A549 (cell line): ENCODE data around the gene RAPGEF4. TPM values are rescaled to one million over a fixed set of nuclear protein-coding genes. Genes with fewer than 3 reads are reported as not detected.
A peak's percentile ranks its signal among the peaks of the same experiment; 100 is the strongest.

Experiments
- ATAC-seq, 2 experiments: fragments of 200-7000 bp in 1 of 2; fragments of >200 bp in 1 of 2; cut with Nextera tagmentation in 1 of 2; cut with Tn5 transposase in 1 of 2; 3 replicates each; pipeline versions ENCODE4 v1.8.0 to v1.9.1; 2018 to 2020; ENCODE audit warnings: mild to moderate bottlenecking in 1 of 2, moderate library complexity in 1 of 2
- CTCF ChIA-PET: fragments of 300-600 bp; sonication (Branson Sonifier 250); formaldehyde crosslinking; extraction: SDS; loops from one replicate; lab custom pipeline; 2021; ENCODE audit warnings: antibody characterized with exemption, inconsistent platforms; lab: Yijun Ruan, JAX
- POLR2A ChIA-PET: fragments of 350-600 bp; formaldehyde crosslinking; extraction: SDS; loops from one replicate; lab custom pipeline; 2021; ENCODE audit warnings: antibody characterized with exemption, inconsistent platforms; lab: Yijun Ruan, JAX
- DNase-seq, 2 experiments: peaks; one replicate each; pipeline versions ENCODE4 v3.0.0 to v3.0.0-alpha.2; 2011 to 2016; ENCODE audit warnings: low read depth in 1 of 2, low spot score in 1 of 2
- FAIRE-seq: peaks from 2 replicates; lab custom pipeline; 2011; peaks lifted over from hg19 to GRCh38; lab: Jason Lieb, UNC
- H3K27ac ChIP-seq, 2 experiments: fragments of >200 bp; sonication (Bioruptor Twin); formaldehyde crosslinking; 3 replicates each; pipeline ENCODE4 v1.5.1; 2016 to 2017
- H3K4me1 ChIP-seq: fragments of >200 bp; sonication (Bioruptor Twin); formaldehyde crosslinking; 3 replicates; pipeline ENCODE4 v1.6.1; 2016
- H3K4me2 ChIP-seq: fragments of >200 bp; sonication (Bioruptor Twin); formaldehyde crosslinking; 3 replicates; pipeline ENCODE4 v1.6.1; 2016
- H3K4me3 ChIP-seq: fragments of >200 bp; sonication (Bioruptor Twin); formaldehyde crosslinking; 3 replicates; pipeline ENCODE4 v1.5.1; 2016
- H3K9me3 ChIP-seq: fragments of >200 bp; sonication (Bioruptor Twin); formaldehyde crosslinking; 3 replicates; pipeline ENCODE4 v1.6.1; 2016
- FOSL2 ChIP-seq, 2 experiments: fragments of 450-650 bp in 1 of 2; fragments of >200 bp in 1 of 2; sonication (Bioruptor Twin) in 1 of 2; formaldehyde crosslinking; IDR thresholded peaks; 2 replicates each; pipeline versions ENCODE4 v1.5.0 to v1.6.1; 2016 to 2020; ENCODE audit warnings: mild to moderate bottlenecking in 1 of 2, moderate library complexity in 1 of 2
- GATA3 ChIP-seq: IDR thresholded peaks from 2 replicates; pipeline ENCODE4 v1.6.1; 2012; ENCODE audit warnings: borderline replicate concordance
- JUNB ChIP-seq: fragments of >200 bp; sonication (Bioruptor Twin); formaldehyde crosslinking; IDR thresholded peaks from 2 replicates; pipeline ENCODE4 v1.6.1; 2016
- KDM5A ChIP-seq: fragments of 200-600 bp; sonication (generic); IDR thresholded peaks from 2 replicates; pipeline ENCODE4 v1.6.1; 2016; ENCODE audit warnings: antibody characterized with exemption, mild to moderate bottlenecking
- MAFK ChIP-seq: fragments of 450-650 bp; IDR thresholded peaks from 2 replicates; pipeline ENCODE4 v1.6.1; 2014; ENCODE audit not compliant: partially characterized antibody
- NFE2L2 ChIP-seq: fragments of 150-350 bp; conservative IDR thresholded peaks from 2 replicates; pipeline ENCODE4 v1.6.1; 2014; ENCODE audit warnings: low read length
- NPAS2 ChIP-seq: fragments of 250-450 bp; sonication (Bioruptor Pico); IDR thresholded peaks from 2 replicates; pipeline ENCODE4 v1.8.0; 2022; ENCODE audit warnings: mild to moderate bottlenecking, moderate library complexity, borderline replicate concordance
- POLR2A ChIP-seq: IDR thresholded peaks from 2 replicates; pipeline ENCODE4 v1.6.1; 2012; ENCODE audit warnings: mild to moderate bottlenecking, low read length
- RAD21 ChIP-seq, 2 experiments: fragments of >200 bp in 1 of 2; sonication (Bioruptor Twin) in 1 of 2; formaldehyde crosslinking in 1 of 2; IDR thresholded peaks in 1 of 2; conservative IDR thresholded peaks in 1 of 2; 2 replicates in 1 of 2; 3 replicates in 1 of 2; pipeline ENCODE4 v1.6.1; 2012 to 2018; ENCODE audit warnings: inconsistent platforms in 1 of 2
- RFX5 ChIP-seq: fragments of 450-650 bp; IDR thresholded peaks from 2 replicates; pipeline ENCODE4 v1.7.1; 2014; ENCODE audit warnings: antibody characterized with exemption, mild to moderate bottlenecking, moderate library complexity
- RNF2 ChIP-seq: fragments of 200-600 bp; sonication (generic); IDR thresholded peaks from 2 replicates; pipeline ENCODE4 v1.6.1; 2016; ENCODE audit warnings: low read depth, mild to moderate bottlenecking, antibody characterized with exemption, moderate library complexity, borderline replicate concordance
- ZSCAN20 ChIP-seq: fragments of 250-450 bp; sonication (Bioruptor Pico); IDR thresholded peaks from 2 replicates; pipeline ENCODE4 v1.8.0; 2022; ENCODE audit warnings: mild to moderate bottlenecking, moderate library complexity
- WGBS: methylation state at CpG from one replicate; pipeline ENCODE4 v1.1.6; 2017; ENCODE audit errors: missing lambda C conversion rate; 5-methylcytosine and 5-hydroxymethylcytosine counted together
- polyA plus RNA-seq, 4 experiments: library from polyadenylated mRNA; depleted of rRNA in 3 of 4; stranded (reverse); fragments of >200 nt; fragmentation: RNase III in 1 of 4; extraction: RNeasy Plus Mini Kit Qiagen cat#74134 plus additional on column Dnase treatment in 1 of 4; gene quantifications; 2 replicates in 3 of 4; 3 replicates in 1 of 4; pipeline ENCODE4 v1.2.3, GENCODE V29; 2011 to 2017
- TF ChIP-seq, protein P1 (sequence below): IDR thresholded peaks from 2 replicates; pipeline ENCODE4 v1.6.1; 2012
- TF ChIP-seq, protein P2 (sequence below): IDR thresholded peaks from 2 replicates; pipeline ENCODE4 v1.6.1; 2012; ENCODE audit warnings: low read depth, borderline replicate concordance
- TF ChIP-seq, protein P3 (sequence below): fragments of >200 bp; sonication (Bioruptor Twin); formaldehyde crosslinking; IDR thresholded peaks from 3 replicates; pipeline ENCODE4 v1.5.1; 2016
- TF ChIP-seq, protein P4 (sequence below): fragments of 200-600 bp; sonication (generic); IDR thresholded peaks from 2 replicates; pipeline ENCODE4 v1.6.1; 2016; ENCODE audit warnings: antibody characterized with exemption, mild to moderate bottlenecking, moderate library complexity
- TF ChIP-seq, protein P5 (sequence below): IDR thresholded peaks from 2 replicates; pipeline ENCODE4 v1.6.1; 2012

Gene RAPGEF4
- polyA plus RNA-seq, 2 of the 4 experiments (the other 2 are of a cell fraction): 0.18 to 1.1 TPM

GRCh38 chr2:173090276-173090877 lies 354.7 kb downstream of the RAPGEF4 start:
- FAIRE-seq: no peak
- peak in 1 of 2 experiments; percentile 52 for DNase-seq
- ChIA-PET POLR2A (no interaction called here), CTCF (interaction anchor here (1.0 to 3.5 kb wide), 11 partner anchors 10 to 130 kb away, joined by 3 to 26 read pairs (median 6); no protein-coding TSS in a partner anchor)
- WGBS: 23% methylated on average over 11 of the region's 11 CpGs
- no peaks in the 10 kb centered on the region for H3K9me3 ChIP-seq
- H3K27ac ChIP-seq: peak overlapping the region; percentile 44 to 56
- TF ChIP-seq RFX5: no peak
- TF ChIP-seq, protein P1, sequence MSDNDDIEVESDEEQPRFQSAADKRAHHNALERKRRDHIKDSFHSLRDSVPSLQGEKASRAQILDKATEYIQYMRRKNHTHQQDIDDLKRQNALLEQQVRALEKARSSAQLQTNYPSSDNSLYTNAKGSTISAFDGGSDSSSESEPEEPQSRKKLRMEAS: peak; percentile 68
- H3K4me3 ChIP-seq: no peak overlapping the region
- H3K4me2 ChIP-seq: peak overlapping the region; percentile 67
- peaks cover 75% of the 10 kb centered on the region for H3K4me1 ChIP-seq
- ATAC-seq: peak; percentile 64 to 73

DNA sequence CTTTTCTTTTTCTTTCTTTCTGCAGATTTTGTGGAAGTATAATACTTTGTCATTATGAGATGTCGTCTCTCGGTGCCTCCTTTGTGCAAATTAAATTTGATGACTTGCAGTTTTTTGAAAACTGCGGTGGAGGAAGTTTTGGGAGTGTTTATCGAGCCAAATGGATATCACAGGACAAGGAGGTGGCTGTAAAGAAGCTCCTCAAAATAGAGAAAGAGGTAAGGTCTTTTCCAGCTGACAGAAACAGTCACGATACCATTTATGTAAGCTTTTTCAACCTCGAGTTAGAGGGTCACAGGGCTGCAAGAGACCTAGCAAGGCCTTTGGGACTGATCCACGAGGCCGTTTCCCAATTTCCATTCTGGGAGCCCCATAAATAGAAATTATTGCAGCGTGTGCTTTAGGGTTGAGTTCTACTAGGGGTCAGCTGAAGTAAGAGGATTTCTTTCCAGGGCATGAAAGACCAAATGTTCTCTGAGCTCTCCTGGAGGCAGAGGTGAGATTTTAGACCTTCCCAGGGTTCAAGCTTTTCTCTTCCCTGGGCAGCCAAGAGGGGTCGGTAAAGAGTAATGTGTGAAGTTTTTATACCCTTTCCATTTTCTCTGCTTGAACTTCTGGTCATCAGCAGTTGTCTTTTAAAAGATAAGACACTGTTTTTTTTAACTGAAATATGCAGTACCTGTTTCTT lies 355.5 kb downstream of the RAPGEF4 start:
- no peak for ATAC-seq
- Histone ChIP-seq H3K4me2 (peak overlapping the region; percentile 67), H3K4me1 (peaks cover 68% of the 10 kb centered on the region), H3K27ac (peak overlapping the region; percentile 44 to 56), H3K4me3 (no peak overlapping the region), H3K9me3 (no peaks in the 10 kb centered on the region)
- no peak for DNase-seq
- 78% methylated on average over 10 of the region's 10 CpGs for WGBS
- FAIRE-seq: no peak
- ChIA-PET CTCF (interaction anchor here (0.5 to 3.5 kb wide), 15 partner anchors 10 to 130 kb away, joined by 3 to 26 read pairs (median 5); partner anchors contain the start of gene MAP3K20), POLR2A (no interaction called here)
- TF ChIP-seq, protein P2, sequence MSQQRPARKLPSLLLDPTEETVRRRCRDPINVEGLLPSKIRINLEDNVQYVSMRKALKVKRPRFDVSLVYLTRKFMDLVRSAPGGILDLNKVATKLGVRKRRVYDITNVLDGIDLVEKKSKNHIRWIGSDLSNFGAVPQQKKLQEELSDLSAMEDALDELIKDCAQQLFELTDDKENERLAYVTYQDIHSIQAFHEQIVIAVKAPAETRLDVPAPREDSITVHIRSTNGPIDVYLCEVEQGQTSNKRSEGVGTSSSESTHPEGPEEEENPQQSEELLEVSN: no peak
- TF ChIP-seq ZSCAN20 (CRISPR knock-in tag): no peak
- TF ChIP-seq RNF2: no peak
- TF ChIP-seq NPAS2: no peak
- TF ChIP-seq GATA3: no peak
- TF ChIP-seq, protein P3, sequence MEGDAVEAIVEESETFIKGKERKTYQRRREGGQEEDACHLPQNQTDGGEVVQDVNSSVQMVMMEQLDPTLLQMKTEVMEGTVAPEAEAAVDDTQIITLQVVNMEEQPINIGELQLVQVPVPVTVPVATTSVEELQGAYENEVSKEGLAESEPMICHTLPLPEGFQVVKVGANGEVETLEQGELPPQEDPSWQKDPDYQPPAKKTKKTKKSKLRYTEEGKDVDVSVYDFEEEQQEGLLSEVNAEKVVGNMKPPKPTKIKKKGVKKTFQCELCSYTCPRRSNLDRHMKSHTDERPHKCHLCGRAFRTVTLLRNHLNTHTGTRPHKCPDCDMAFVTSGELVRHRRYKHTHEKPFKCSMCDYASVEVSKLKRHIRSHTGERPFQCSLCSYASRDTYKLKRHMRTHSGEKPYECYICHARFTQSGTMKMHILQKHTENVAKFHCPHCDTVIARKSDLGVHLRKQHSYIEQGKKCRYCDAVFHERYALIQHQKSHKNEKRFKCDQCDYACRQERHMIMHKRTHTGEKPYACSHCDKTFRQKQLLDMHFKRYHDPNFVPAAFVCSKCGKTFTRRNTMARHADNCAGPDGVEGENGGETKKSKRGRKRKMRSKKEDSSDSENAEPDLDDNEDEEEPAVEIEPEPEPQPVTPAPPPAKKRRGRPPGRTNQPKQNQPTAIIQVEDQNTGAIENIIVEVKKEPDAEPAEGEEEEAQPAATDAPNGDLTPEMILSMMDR: peak; percentile 33
- no peak for TF ChIP-seq KDM5A
- peak; percentile 96 for TF ChIP-seq MAFK
- TF ChIP-seq, protein P4, sequence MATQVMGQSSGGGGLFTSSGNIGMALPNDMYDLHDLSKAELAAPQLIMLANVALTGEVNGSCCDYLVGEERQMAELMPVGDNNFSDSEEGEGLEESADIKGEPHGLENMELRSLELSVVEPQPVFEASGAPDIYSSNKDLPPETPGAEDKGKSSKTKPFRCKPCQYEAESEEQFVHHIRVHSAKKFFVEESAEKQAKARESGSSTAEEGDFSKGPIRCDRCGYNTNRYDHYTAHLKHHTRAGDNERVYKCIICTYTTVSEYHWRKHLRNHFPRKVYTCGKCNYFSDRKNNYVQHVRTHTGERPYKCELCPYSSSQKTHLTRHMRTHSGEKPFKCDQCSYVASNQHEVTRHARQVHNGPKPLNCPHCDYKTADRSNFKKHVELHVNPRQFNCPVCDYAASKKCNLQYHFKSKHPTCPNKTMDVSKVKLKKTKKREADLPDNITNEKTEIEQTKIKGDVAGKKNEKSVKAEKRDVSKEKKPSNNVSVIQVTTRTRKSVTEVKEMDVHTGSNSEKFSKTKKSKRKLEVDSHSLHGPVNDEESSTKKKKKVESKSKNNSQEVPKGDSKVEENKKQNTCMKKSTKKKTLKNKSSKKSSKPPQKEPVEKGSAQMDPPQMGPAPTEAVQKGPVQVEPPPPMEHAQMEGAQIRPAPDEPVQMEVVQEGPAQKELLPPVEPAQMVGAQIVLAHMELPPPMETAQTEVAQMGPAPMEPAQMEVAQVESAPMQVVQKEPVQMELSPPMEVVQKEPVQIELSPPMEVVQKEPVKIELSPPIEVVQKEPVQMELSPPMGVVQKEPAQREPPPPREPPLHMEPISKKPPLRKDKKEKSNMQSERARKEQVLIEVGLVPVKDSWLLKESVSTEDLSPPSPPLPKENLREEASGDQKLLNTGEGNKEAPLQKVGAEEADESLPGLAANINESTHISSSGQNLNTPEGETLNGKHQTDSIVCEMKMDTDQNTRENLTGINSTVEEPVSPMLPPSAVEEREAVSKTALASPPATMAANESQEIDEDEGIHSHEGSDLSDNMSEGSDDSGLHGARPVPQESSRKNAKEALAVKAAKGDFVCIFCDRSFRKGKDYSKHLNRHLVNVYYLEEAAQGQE: no peak
- TF ChIP-seq POLR2A: no peak
- peak; percentile 60 for TF ChIP-seq NFE2L2
- TF ChIP-seq JUNB: no peak
- TF ChIP-seq RAD21 (conservative IDR thresholded peaks at IDR 0.05 in 1 of 2, IDR thresholded peaks at IDR 0.05 in 1 of 2): peak in 1 of 2 experiments; percentile 46; a peak in 2 of 5 replicates
- no peak for TF ChIP-seq FOSL2 (IDR thresholded peaks at IDR 0.05)
- TF ChIP-seq FOSL2 (CRISPR knock-in tag; IDR thresholded peaks at IDR 0.05): no peak
- TF ChIP-seq, protein P5, sequence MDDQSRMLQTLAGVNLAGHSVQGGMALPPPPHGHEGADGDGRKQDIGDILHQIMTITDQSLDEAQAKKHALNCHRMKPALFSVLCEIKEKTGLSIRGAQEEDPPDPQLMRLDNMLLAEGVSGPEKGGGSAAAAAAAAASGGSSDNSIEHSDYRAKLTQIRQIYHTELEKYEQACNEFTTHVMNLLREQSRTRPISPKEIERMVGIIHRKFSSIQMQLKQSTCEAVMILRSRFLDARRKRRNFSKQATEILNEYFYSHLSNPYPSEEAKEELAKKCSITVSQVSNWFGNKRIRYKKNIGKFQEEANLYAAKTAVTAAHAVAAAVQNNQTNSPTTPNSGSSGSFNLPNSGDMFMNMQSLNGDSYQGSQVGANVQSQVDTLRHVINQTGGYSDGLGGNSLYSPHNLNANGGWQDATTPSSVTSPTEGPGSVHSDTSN: no peak
